GM21717 (cell line): ENCODE results near the gene AWAT2.
"Not testable (repeated sequence)": the region's sequence is repeated elsewhere in the genome, so short reads cannot be mapped to it uniquely, and the experiment has no call there.

Experiments used
- ATAC-seq: cut with Tn5 transposase; IDR thresholded peaks from one replicate; pipeline ENCODE4 v1.9.1; 2021; ENCODE audit warnings: mild to moderate bottlenecking, moderate library complexity; ENCODE audit not compliant: unreplicated experiment

Gene AWAT2

GRCh38 chrX:70001708-70002341 is 47.9 kb downstream of the AWAT2 start:
- no peak for ATAC-seq

GRCh38 chrX:70001269-70001668 is 48.5 kb downstream of the AWAT2 start:
- no peak for ATAC-seq

- not testable (repeated sequence) for ATAC-seq
These were observed 51.4 kb downstream of the AWAT2 start for GRCh38 chrX:69998299-69998698.

- ATAC-seq = no peak
These were observed 53.6 kb downstream of the AWAT2 start for GRCh38 chrX:69996113-69996468.

GRCh38 chrX:69995362-69996112 is 54.2 kb downstream of the AWAT2 start:
- no peak for ATAC-seq

- ATAC-seq = no peak
These were observed 56.2 kb downstream of the AWAT2 start for GRCh38 chrX:69993494-69993893.

GRCh38 chrX:69991685-69992084 is 58.1 kb downstream of the AWAT2 start:
- no peak for ATAC-seq
